ENCODE results near the gene LUM. TPM values are rescaled to one million over a fixed set of nuclear protein-coding genes. Genes with fewer than 3 reads are reported as not detected.

Gene LUM
- total RNA-seq, 1 experiment from 2014 or later, result not detected

DNA sequence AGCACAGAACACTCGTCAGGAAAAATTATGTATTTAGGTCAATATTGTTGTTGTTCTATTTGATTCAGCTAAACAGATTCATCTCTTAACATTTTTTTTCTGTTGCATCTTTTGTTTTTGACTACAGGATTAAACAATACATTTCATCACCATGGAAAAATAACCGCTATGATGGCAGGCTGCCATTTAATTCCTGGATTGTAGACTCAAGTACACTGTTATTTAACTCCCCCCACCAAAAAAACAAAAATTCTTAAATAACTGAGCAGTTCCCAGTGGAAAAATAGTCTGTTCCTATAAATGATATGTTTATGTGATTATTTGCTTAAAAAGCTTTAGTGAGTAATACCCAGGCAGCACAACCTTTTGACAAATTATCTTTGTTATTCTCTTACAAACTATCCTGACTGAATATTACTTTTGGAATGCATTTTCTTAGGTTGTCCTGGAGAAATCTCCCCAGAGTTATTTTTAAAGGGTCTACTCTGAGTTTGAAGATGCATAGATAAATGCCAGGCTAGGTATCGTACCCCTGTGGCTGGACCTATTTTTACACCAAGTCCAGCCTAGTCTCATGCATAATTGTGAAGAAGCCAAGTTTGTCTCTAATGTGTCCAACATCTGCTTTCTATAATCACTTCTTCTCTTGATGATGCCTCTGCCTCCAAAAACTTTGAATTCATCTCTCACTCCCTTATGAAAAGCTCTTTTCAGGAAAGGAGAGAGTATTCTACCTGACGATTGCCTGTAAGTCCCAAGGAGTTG lies 57.2 kb downstream of the LUM start:
- in situ Hi-C loops (cut with HindIII; ENCODE audit: low pct_unique_long_range_greater_than_20kb, low sequenced_read_pairs), result no loop called here
- no peak for DNase-seq (ENCODE audit: low read depth)

Other genes with a start within 250 kb of the LUM start
- not detected in 2 replicates for gene CCER1, start 156.3 kb downstream of the LUM start, total RNA-seq (2014; rRNA removed; shearing (Covaris generic); ENCODE audit: low replicate concordance)
- gene EPYC, start 106.5 kb downstream of the LUM start, total RNA-seq (2014; rRNA removed; shearing (Covaris generic); ENCODE audit: low replicate concordance), result not detected in 2 replicates
- not detected in 2 replicates for gene KERA, start 53.5 kb downstream of the LUM start, total RNA-seq (2014; rRNA removed; shearing (Covaris generic); ENCODE audit: low replicate concordance)
- not detected in 2 replicates for gene DCN, start 71.3 kb upstream of the LUM start, total RNA-seq (2014; rRNA removed; shearing (Covaris generic); ENCODE audit: low replicate concordance)

All from Caki2 (cell line).